CD4-positive, alpha-beta T cell (primary cell): ENCODE measurements around the gene PTCRA. TPM values are rescaled to one million over a fixed set of nuclear protein-coding genes. Genes with fewer than 3 reads are reported as not detected.
A peak's percentile ranks its signal among the peaks of the same experiment; 100 is the strongest.
"Not testable (repeated sequence)": the region's sequence is repeated elsewhere in the genome, so short reads cannot be mapped to it uniquely, and the experiment has no call there.

Experiments
- ATAC-seq: fragments of 200-7000 bp; cut with Tn5 transposase; one replicate; pipeline ENCODE4 v1.10.0; 2022; ENCODE audit warnings: mild to moderate bottlenecking; ENCODE audit not compliant: poor library complexity
- CTCF ChIA-PET: fragments of 350-600 bp; sonication (Branson Sonifier 250); formaldehyde crosslinking; loops from one replicate; lab custom pipeline; 2021; ENCODE audit warnings: antibody characterized with exemption, inconsistent platforms; lab: Charles Lee
- POLR2A ChIA-PET: fragments of 350-600 bp; sonication (Branson Sonifier 250); formaldehyde crosslinking; loops from one replicate; lab custom pipeline; 2021; ENCODE audit warnings: antibody characterized with exemption, inconsistent platforms; lab: Charles Lee
- DNase-seq, 14 experiments: peaks; one replicate each; pipeline ENCODE4 v3.0.0-alpha.2; 2013 to 2020; ENCODE audit warnings: mixed read lengths in 2 of 14
- H3K27ac ChIP-seq, 2 donors: one replicate each; pipeline versions ENCODE4 v1.5.1 to v1.7.0; 2013; ENCODE audit warnings: low read length in 2 of 2, low read depth in 1 of 2, mild to moderate bottlenecking in 1 of 2
- H3K27me3 ChIP-seq, 2 experiments: 1 replicate in 1 of 2; 2 replicates in 1 of 2; pipeline versions ENCODE4 v1.6.1 to v1.7.0; 2013; ENCODE audit warnings: low read length in 2 of 2, control low read depth in 1 of 2, mild to moderate bottlenecking in 1 of 2, moderate library complexity in 1 of 2; ENCODE audit not compliant: insufficient read depth in 2 of 2, control insufficient read depth in 1 of 2
- H3K36me3 ChIP-seq: one replicate; pipeline ENCODE4 v1.6.1; 2013; ENCODE audit warnings: low read length, control low read depth; ENCODE audit not compliant: insufficient read depth
- H3K4me1 ChIP-seq: one replicate; pipeline ENCODE4 v1.6.1; 2013; ENCODE audit warnings: low read length, control low read depth; ENCODE audit not compliant: insufficient read depth
- H3K4me3 ChIP-seq: one replicate; pipeline ENCODE4 v1.5.1; 2013; ENCODE audit warnings: mild to moderate bottlenecking, low read length, moderate library complexity
- H3K9me3 ChIP-seq, 2 experiments: 1 replicate in 1 of 2; 2 replicates in 1 of 2; pipeline versions ENCODE4 v1.6.1 to v1.7.0; 2013; ENCODE audit warnings: low read length in 2 of 2, mild to moderate bottlenecking in 2 of 2, control low read depth in 1 of 2, moderate library complexity in 1 of 2; ENCODE audit not compliant: control insufficient read depth in 1 of 2, insufficient read depth in 1 of 2
- H3K27ac Mint-ChIP-seq: one replicate; pipeline ENCODE4 v1.8.0; 2020; ENCODE audit warnings: mixed read lengths
- H3K27me3 Mint-ChIP-seq: one replicate; pipeline ENCODE4 v1.8.0; 2021; ENCODE audit warnings: mixed read lengths
- H3K36me3 Mint-ChIP-seq: one replicate; pipeline ENCODE4 v1.8.0; 2021; ENCODE audit warnings: low read depth, mixed read lengths
- H3K4me1 Mint-ChIP-seq: one replicate; pipeline ENCODE4 v1.8.0; 2021; ENCODE audit warnings: low read depth, mixed read lengths
- H3K4me3 Mint-ChIP-seq: one replicate; pipeline ENCODE4 v1.8.0; 2020; ENCODE audit warnings: mild to moderate bottlenecking, mixed read lengths
- H3K9me3 Mint-ChIP-seq: one replicate; pipeline ENCODE4 v1.8.0; 2020; ENCODE audit warnings: mixed read lengths
- CTCF ChIP-seq: fragments of 200-600 bp; IDR thresholded peaks from one replicate; pipeline ENCODE4 v1.8.0; 2022; ENCODE audit warnings: antibody characterized with exemption, mild to moderate bottlenecking
- intact Hi-C, 2 experiments: fragments of 100-400 bp; cut with DNase I in 1 of 2; cut with micrococcal nuclease in 1 of 2; formaldehyde crosslinking; loops; one replicate each; pipeline versions ENCODE4 v1.15.1 to v1.9.0; 2023 to 2025; cut with DNase I, micrococcal nuclease
- total RNA-seq, 174 experiments: library from RNA in 2 of 174; stranded (reverse) in 2 of 174; gene quantifications; one replicate each; pipeline ENCODE4 v1.2.3 and lab custom pipeline; 2021 to 2026

The PTCRA gene
- total RNA-seq, 2 experiments from 2014 or later: not detected

GRCh38 chr6:42880871-42881270 lies 35.0 kb upstream of the PTCRA start:
- Mint-ChIP-seq H3K36me3 (peaks cover 59% of the 10 kb centered on the region), H3K27ac (peak overlapping the region; percentile 97), H3K4me3 (peak overlapping the region; percentile 93), H3K4me1 (peaks cover 23% of the 10 kb centered on the region)
- H3K9me3 Mint-ChIP-seq, H3K27me3 ChIP-seq, H3K27me3 Mint-ChIP-seq, H3K9me3 ChIP-seq, ATAC-seq: not testable (repeated sequence)
- H3K4me3 ChIP-seq: peak overlapping the region; percentile 69
- peaks cover 41% of the 10 kb centered on the region for H3K4me1 ChIP-seq
- intact Hi-C loops: loop anchor here in 1 of 2 experiments (5.0 kb wide), 1 partner anchor 51 kb away; no protein-coding TSS in a partner anchor
- H3K36me3 ChIP-seq: peaks cover 43% of the 10 kb centered on the region
- peak overlapping the region; percentile 35 to 94 for H3K27ac ChIP-seq
- DNase-seq: peak in 1 of 14 experiments; percentile 27
- POLR2A ChIA-PET: interaction anchor here (0.6 to 3.4 kb wide), 3 partner anchors 10 to 489 kb away, joined by 3 to 77 read pairs (median 4); partner anchors contain the start of genes TBCC and ZNF318
- CTCF ChIA-PET: interaction anchor here (0.6 to 2.2 kb wide), 3 partner anchors 21 to 214 kb away, joined by 3 to 5 read pairs (median 3); no protein-coding TSS in a partner anchor

DNA sequence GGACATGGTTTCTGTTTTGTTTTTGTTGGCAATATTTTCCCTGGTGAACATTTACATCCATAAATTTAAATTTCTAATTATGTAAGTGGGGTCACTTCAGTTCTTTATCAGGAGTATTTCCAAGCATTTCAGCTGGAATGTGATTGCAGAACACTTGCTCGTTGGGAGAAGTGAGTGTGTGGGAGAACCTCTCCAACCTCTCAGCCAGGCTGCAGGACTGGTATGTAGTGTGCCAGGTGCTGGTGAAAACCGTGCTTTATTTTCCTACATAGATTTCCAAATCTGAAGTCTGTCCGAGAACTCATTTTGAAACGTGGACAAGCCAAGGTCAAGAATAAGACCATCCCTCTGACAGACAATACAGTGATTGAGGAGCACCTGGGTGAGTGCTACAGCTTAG lies 30.2 kb upstream of the PTCRA start:
- ATAC-seq (no peak), DNase-seq (no peak)
- Histone ChIP-seq H3K27ac (no peak overlapping the region), H3K4me1 (peaks cover 33% of the 10 kb centered on the region), H3K4me3 (no peak overlapping the region), H3K9me3 (no peaks in the 10 kb centered on the region), H3K27me3 (no peaks in the 10 kb centered on the region), H3K36me3 (peaks cover 45% of the 10 kb centered on the region)
- Mint-ChIP-seq H3K36me3 (peaks cover 74% of the 10 kb centered on the region), H3K4me1 (peaks cover 26% of the 10 kb centered on the region), H3K4me3 (no peak overlapping the region), H3K27ac (no peak overlapping the region), H3K9me3 (no peaks in the 10 kb centered on the region), H3K27me3 (no peaks in the 10 kb centered on the region)
- ChIA-PET POLR2A (interaction anchor here (1.0 to 1.4 kb wide), 2 partner anchors 114 to 115 kb away, joined by 3 to 8 read pairs; no protein-coding TSS in a partner anchor), CTCF (interaction anchor here (1.5 kb wide), 1 partner anchor 159 kb away, joined by 3 read pairs; no protein-coding TSS in a partner anchor)
- no peak for TF ChIP-seq CTCF
- intact Hi-C loops: no loop called here

DNA sequence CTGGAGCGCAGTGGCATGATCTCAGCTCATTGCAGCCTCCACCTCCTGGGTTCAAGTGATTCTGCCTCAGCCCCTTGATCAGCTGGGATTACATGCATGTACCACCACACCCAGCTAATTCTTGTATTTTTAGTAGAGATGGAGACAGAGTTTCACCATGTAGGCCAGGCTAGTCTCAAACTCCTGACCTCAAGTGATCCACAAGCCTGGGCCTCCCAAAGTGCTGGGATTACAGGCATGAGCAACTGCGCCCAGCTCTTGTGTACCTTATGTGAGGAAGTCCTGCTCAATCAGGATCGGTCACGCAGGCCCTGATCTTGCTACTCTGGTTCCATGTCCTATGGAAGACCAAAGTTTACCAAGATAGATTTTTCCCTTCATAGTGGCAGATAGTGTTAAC lies 27.7 kb upstream of the PTCRA start:
- H3K9me3 Mint-ChIP-seq, DNase-seq, intact Hi-C loops, H3K9me3 ChIP-seq, H3K4me3 ChIP-seq, H3K27me3 ChIP-seq, CTCF ChIA-PET, H3K27ac Mint-ChIP-seq, ATAC-seq, H3K27me3 Mint-ChIP-seq, H3K27ac ChIP-seq: not testable (repeated sequence)
- POLR2A ChIA-PET: interaction anchor here (5.8 kb wide), 1 partner anchor 8 kb away, joined by 77 read pairs; the partner anchor contains the start of gene RPL7L1
- peaks cover 27% of the 10 kb centered on the region for H3K4me1 Mint-ChIP-seq
- peaks cover 21% of the 10 kb centered on the region for H3K4me1 ChIP-seq
- H3K36me3 ChIP-seq: peaks cover 29% of the 10 kb centered on the region
- peaks cover 62% of the 10 kb centered on the region for H3K36me3 Mint-ChIP-seq
- peak overlapping the region; percentile 15 for H3K4me3 Mint-ChIP-seq

DNA sequence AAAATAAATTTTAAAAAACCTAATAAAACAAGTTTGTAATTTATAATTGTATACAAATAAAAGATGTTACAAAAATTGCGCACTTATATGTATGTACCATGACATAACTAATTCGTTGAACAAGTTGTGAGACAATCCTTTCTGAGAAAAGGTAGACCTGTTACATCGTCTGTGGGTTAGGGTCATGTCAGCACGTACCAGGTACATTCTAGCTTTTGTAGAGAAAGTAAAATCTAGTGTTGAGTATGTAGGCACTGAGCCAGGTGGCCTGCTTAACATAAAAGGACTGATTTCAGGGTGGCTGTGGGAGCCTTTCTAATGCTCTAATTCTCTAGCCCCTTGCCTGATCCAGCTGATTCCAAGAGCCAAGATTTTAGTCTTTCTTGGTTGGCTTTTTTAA lies 26.0 kb upstream of the PTCRA start:
- Histone ChIP-seq H3K27ac (peak overlapping the region; percentile 86 to 89), H3K36me3 (peaks cover 13% of the 10 kb centered on the region), H3K9me3 (no peaks in the 10 kb centered on the region), H3K27me3 (no peaks in the 10 kb centered on the region), H3K4me1 (peaks cover 17% of the 10 kb centered on the region), H3K4me3 (peak overlapping the region; percentile 94)
- Mint-ChIP-seq H3K4me3 (peak overlapping the region; percentile 91), H3K36me3 (peaks cover 46% of the 10 kb centered on the region), H3K9me3 (no peaks in the 10 kb centered on the region), H3K4me1 (peaks cover 16% of the 10 kb centered on the region), H3K27me3 (no peaks in the 10 kb centered on the region), H3K27ac (peak overlapping the region; percentile 94)
- DNase-seq (peak in 2 of 14 experiments; percentile 31 to 36), ATAC-seq (no peak)
- ChIA-PET POLR2A (interaction anchor here (1.1 to 5.8 kb wide), 8 partner anchors 10 to 479 kb away, joined by 4 to 77 read pairs (median 21); partner anchors contain the start of genes BICRAL, CNPY3, CUL7 and RPL7L1), CTCF (interaction anchor here (1.2 to 1.5 kb wide), 4 partner anchors 11 to 228 kb away, joined by 4 to 5 read pairs (median 4); partner anchors contain the start of gene RPL7L1)
- intact Hi-C loops: loop anchor here (1.0 to 10.0 kb wide), 3 partner anchors 11 to 1105 kb away; partner anchors contain the start of genes PRICKLE4 (in 1 of the 2), RPL7L1 (in 1 of the 2), TOMM6 (in 1 of the 2) and UBR2 (in 1 of the 2)
- no peak for TF ChIP-seq CTCF
